GM21390 (cell line): ENCODE data around the gene FLYWCH1.

Experiments
- ATAC-seq: cut with Tn5 transposase; IDR thresholded peaks from one replicate; pipeline ENCODE4 v1.9.1; 2021; ENCODE audit not compliant: unreplicated experiment

FLYWCH1 gene

GRCh38 chr16:2981177-2981898, 69.6 kb downstream of the FLYWCH1 start:
- ATAC-seq: no peak

- ATAC-seq: no peak
Observed at GRCh38 chr16:2981899-2982250, 70.1 kb downstream of the FLYWCH1 start.

DNA sequence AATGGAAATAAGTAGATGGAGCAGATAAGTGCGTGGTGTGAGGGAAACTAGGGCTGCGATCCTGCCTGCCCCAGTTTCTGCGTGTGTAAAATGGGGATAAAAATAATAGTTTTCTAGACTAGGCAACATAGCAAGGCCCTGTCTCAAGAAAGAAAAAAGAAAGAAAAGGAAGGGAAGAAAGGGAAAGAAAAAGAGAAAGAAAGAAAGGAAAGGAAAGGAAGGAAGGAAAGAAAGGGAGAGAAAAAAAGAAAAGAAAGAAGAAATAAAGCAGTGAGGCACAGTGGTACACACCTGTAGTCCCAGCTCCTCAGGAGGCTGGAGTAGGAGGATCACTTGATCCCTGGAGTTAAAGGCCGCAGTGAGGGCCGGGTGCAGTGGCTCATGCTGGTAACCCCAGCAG, 70.7 kb downstream of the FLYWCH1 start:
- no peak for ATAC-seq

DNA sequence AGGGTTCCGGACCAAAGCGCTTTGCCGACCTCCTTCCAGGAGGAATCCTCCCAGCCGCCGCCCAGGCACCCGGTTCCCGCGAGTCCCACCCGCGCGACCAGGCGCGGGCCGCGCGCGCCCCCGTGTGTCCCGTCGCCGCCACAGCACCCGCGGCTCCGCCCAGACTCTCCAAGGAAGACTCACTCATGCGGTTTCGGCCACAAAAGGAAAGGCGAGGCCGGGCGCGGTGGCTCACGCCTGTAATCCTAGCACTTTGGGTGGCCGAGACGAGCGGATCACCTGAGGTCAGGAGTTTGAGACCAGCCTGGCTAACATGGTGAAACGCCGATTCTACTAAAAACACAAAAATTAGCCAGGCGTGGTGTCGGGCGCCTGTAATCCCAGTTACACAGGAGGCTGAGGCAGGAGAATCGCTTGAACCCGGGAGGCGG, 72.0 kb downstream of the FLYWCH1 start:
- no peak for ATAC-seq

- ATAC-seq: no peak
Observed at GRCh38 chr16:2985462-2985861, 73.7 kb downstream of the FLYWCH1 start.

- ATAC-seq: no peak
Observed at GRCh38 chr16:2985893-2986355, 74.2 kb downstream of the FLYWCH1 start.

GRCh38 chr16:2986623-2987188, 75.0 kb downstream of the FLYWCH1 start:
- no peak for ATAC-seq

GRCh38 chr16:2987286-2987685, 75.6 kb downstream of the FLYWCH1 start:
- no peak for ATAC-seq

- ATAC-seq: no peak
Observed at GRCh38 chr16:2987833-2988232, 76.1 kb downstream of the FLYWCH1 start.

- ATAC-seq: no peak
Observed at GRCh38 chr16:2988590-2989099, 76.9 kb downstream of the FLYWCH1 start.

DNA sequence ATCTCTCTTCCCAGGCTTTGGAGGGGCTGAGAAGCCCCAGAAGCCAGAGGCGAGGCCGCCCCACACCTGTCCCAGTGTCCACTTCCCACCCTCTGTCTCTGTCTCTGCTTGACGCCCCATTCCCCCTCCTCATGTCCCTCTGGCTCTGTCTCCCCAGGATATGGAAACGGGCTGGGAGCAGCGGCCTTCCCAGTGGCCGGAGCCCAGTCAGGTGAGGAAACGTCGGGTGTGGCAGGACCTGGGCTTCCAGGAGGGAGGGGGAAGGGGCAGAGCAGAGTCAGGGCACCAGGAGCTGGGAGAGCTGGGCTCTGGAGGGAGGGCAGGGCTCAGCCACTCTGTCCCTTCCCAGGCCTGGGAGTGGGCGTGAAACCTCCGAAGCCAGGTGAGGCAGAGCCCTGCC, 79.2 kb downstream of the FLYWCH1 start:
- ATAC-seq: no peak

DNA sequence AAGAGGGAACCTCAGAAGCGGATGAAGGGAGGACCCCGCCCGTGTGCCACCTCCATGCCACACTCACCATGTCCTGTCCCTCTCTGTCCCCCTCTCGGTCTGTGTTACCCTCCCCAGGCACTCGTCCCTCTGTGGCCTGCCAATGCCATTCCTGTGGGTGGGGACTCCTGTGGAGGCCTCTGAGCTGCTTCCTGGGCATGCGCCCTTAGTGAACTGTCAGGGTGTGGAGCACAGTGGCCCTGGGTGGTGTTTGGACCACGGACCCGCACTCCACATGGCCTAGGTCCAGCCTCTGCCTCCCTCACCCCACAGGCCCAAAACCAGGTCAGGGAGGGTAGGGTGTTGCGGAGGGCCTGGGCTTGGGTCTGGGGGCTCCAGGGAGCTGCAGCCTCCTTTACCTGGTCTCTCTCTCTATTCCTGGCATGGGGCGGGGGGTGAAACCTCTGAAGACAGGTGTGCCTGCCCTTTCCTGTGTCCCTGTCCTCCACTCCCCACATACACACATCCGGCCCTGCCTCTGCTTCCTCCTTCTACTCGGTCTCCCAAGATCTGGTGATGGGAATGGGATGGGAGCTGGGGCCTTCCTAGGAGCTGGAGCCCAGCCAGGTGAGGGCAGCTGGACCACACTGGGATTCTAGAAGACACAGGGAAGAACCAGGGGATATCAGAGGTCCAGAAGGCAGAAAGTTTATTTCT, 80.0 kb downstream of the FLYWCH1 start:
- no peak for ATAC-seq

DNA sequence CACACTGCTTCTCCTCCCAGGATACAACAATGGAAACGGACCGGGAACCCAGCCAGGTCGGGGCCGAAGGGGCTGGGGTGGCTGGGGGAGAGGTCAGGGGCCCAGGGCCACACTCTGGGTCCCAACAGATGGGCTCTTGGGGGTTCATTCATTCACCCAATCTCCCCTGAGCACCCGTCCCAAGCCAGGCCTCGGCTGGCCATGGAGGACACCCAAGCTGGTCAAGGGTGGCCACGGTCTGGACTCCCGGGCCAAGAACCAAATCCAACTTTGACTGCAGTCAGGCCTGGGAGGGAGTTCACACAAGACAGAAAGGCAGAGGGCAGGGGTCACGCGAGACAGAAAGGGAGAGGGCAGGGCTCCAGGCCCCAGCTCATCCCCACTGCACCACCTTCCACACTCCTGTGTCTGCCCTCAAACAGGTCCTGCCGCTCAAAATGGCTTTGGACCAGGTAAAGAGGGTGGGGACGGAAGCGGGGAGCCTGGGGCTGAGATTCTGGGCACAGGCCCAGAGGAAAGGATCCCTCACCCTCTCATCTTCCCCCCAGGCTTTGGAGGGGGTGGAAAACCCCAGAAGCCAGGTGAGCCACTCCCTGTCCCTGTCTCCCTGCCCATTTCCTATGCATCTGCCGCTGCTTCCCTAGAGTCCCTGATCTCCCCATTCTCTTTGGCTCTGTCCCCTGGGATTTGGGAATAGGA, 80.8 kb downstream of the FLYWCH1 start:
- ATAC-seq: no peak

DNA sequence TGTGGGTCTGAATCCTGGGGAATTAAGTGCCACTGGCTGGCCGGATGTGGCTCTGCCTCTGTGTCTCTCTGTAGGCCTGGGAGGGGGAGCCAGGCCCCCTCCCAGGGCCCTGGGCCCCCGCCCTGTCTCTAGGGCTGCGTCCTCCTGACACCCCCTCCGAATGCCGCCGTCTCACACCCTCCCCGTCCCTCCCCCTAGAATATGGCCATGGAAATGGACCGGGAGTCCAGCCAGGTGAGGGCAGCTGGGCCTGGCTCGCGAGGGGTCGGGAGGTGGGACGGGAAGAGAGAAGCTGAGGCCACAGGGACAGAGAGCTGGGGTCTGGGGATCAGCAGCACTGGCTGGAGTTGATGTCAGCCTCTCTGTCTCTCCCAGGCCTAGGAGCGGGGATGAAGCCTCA, 84.6 kb downstream of the FLYWCH1 start:
- ATAC-seq: no peak

DNA sequence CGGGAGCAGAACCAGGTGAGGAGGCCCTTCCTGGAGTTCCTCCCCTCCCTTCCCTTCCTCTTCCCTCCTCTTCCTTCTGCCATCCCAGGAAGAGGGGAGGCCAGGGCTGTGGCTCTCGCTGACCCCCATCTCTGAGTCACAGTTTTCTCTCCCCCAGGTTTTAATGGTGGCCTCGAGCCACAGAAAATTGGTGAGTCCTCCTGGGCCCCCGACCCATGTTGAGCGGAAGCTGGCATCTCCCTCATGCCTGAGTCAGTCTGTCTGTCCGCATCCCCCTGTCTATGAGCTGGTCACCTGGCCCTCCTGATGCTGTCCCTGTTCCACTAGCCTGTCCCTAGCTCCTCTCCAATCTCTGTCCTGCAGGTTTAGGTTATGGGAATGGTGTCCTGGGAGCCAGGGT, 88.2 kb downstream of the FLYWCH1 start:
- ATAC-seq: no peak

- no peak for ATAC-seq
Observed at GRCh38 chr16:3000540-3000939, 88.8 kb downstream of the FLYWCH1 start.
